ENCODE data around the gene DDIAS. TPM values are rescaled to one million over a fixed set of nuclear protein-coding genes. Genes with fewer than 3 reads are reported as not detected.

Gene DDIAS
- total and polyA plus RNA-seq, 2 donors (not counting 3 experiments of a cell fraction or from before 2014, with no cell fraction given), result 4.5 to 9.2 TPM

- Histone ChIP-seq H3K36me3 (ENCODE audit: control insufficient read depth in 2 of 2, extremely low read depth in 1 of 2, insufficient read depth in 2 of 2, low read length in 2 of 2) (peaks cover 0 to 3% of the 10 kb centered on the region in 2 experiments), H3K4me2 (ENCODE audit: insufficient read depth, low read length) (no peak overlapping the region), H4K20me1 (replicated peaks; ENCODE audit: control insufficient read depth, extremely low read depth, insufficient read depth, low read length) (no peaks in the 10 kb centered on the region), H3K9me3 (replicated peaks; ENCODE audit: control insufficient read depth, insufficient read depth, low read length) (no peaks in the 10 kb centered on the region), H3K27ac (ENCODE audit: insufficient read depth, low read depth, low read length) (no peak overlapping the region), H2AFZ (ENCODE audit: low read depth, low read length) (no peak overlapping the region), H3K79me2 (ENCODE audit: control insufficient read depth, insufficient read depth, low read length) (peaks cover 49% of the 10 kb centered on the region), H3K9me1 (replicated peaks; ENCODE audit: control insufficient read depth, extremely low read depth, insufficient read depth, low read length) (no peaks in the 10 kb centered on the region), H3K9ac (replicated peaks; ENCODE audit: extremely low read depth, insufficient read depth, low read length) (no peak overlapping the region), H3K27me3 (ENCODE audit: control insufficient read depth in 2 of 2, insufficient read depth in 2 of 2, low read length in 2 of 2) (no peaks in the 10 kb centered on the region), H3K4me3 (replicated peaks in 1 of 3; ENCODE audit: insufficient read depth in 1 of 3, low read depth in 1 of 3, low read length in 3 of 3) (no peak overlapping the region), H3K4me1 (ENCODE audit: control insufficient read depth, extremely low read depth, insufficient read depth, low read length) (peaks cover 27% of the 10 kb centered on the region)
- FAIRE-seq (no peak), DNase-seq (ENCODE audit: low read depth, low spot score) (no peak)
- dilution Hi-C loops (cut with MboI; ENCODE audit: extremely low pct_ligation_motif_present, low sequenced_read_pairs), result no loop called here
- ChIA-PET CTCF (interaction anchor here (1.1 to 1.5 kb wide), 3 partner anchors 10 to 29 kb away, joined by 3 to 14 read pairs (median 4); no protein-coding TSS in a partner anchor), POLR2A (no interaction called here)
- intact Hi-C loops (cut with micrococcal nuclease), result no loop called here
- BruUV-seq (replicated peaks), result no TSS peak
- TF ChIP-seq MYC (IDR thresholded peaks at IDR 0.05; ENCODE audit: low read depth, low read length), result no peak
- TF ChIP-seq POLR2A (IDR thresholded peaks at IDR 0.05; ENCODE audit: low read depth, low read length), result no peak
- TF ChIP-seq GATA2 (IDR thresholded peaks at IDR 0.05; ENCODE audit: insufficient read depth, insufficient read length, low read depth, low read length), result no peak
- no peak for TF ChIP-seq CTCF (IDR thresholded peaks at IDR 0.05; ENCODE audit: extremely low read depth in 1 of 2, insufficient read depth in 1 of 2, low read depth in 1 of 2, low read length in 2 of 2)
- no peak for TF ChIP-seq MAX (IDR thresholded peaks at IDR 0.05; ENCODE audit: insufficient read depth, insufficient read length)
- no peak for TF ChIP-seq EZH2 (IDR thresholded peaks at IDR 0.05; ENCODE audit: borderline replicate concordance, low read depth, low read length, severe bottlenecking)
- TF ChIP-seq FOS (IDR thresholded peaks at IDR 0.05; ENCODE audit: borderline replicate concordance, insufficient read depth, low read length), result no peak
- TF ChIP-seq JUN (IDR thresholded peaks at IDR 0.05; ENCODE audit: borderline replicate concordance, insufficient read depth, insufficient read length, low read depth), result no peak
- TF ChIP-seq POLR2AphosphoS5 (IDR thresholded peaks at IDR 0.05; ENCODE audit: insufficient read depth, low read depth, low read length), result no peak
Observed at GRCh38 chr11:82896183-82896582, 5.4 kb upstream of the DDIAS start.
